Renal cortical epithelial cell (primary cell): ENCODE results near the gene CDK7. TPM values are rescaled to one million over a fixed set of nuclear protein-coding genes. Genes with fewer than 3 reads are reported as not detected.
"Not testable (repeated sequence)": the region's sequence is repeated elsewhere in the genome, so short reads cannot be mapped to it uniquely, and the experiment has no call there.

ENCODE experiments used
- DNase-seq: peaks from one replicate; pipeline ENCODE4 v3.0.0-alpha.2; 2011; ENCODE audit warnings: low read depth
- total RNA-seq: library from RNA; depleted of rRNA; stranded (reverse); fragments of >200 nt; gene quantifications from 2 replicates; pipeline ENCODE4 v1.2.3, GENCODE V29; 2014

The CDK7 gene
- 59.7 and 75.5 TPM in 2 replicates for total RNA-seq

GRCh38 chr5:69234457-69235268 lies at the start of gene CDK7:
Gene CDK7, plus strand, starts transcription at chr5:69234886. Its CDS starts 90 bp downstream, at chr5:69234976.
- peak; percentile 85 for DNase-seq

DNA sequence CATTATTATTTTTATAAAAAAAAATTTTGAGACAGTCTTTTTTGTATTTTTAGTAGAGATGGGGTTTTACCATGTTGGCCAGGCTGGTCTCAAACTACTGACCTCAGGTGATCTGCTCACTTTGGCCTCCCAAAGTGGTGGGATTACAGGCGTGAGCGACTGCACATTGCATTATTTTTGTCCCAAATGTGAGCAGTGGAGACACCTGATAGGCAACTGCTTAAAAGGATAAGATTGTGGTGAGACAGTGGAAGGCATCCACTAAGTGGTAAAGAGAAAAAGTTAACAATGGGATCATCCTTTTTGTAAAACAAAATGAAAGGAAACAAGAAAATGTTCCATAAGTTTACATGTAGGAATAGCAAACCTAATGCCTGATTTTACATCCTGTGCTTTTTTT lies 47.3 kb upstream of the CDK7 start:
- no peak for DNase-seq

DNA sequence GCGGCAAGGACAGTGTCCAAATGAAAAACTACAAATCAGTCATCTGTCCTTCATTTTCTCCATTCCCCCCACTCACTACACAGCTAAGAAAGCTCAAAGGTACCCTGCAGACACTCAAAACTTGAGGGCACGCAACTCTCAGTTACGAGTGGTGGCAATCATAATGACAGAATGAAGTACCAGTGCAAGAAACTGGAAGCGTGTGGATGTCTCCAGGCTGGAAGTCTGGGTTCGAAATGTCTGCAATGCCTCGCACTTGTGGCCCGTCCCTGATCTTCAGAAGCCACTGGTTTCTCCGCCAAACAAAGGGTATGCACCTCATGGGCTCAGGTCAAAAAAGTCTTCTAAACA lies 45.9 kb upstream of the CDK7 start:
- DNase-seq, result no peak

- DNase-seq, result peak; percentile 83
These were observed 45.3 kb upstream of the CDK7 start, which contains the start of gene CENPH for GRCh38 chr5:69189162-69190086. Gene CENPH, plus strand, starts transcription at chr5:69189583. Its CDS starts 52 bp downstream, at chr5:69189635.

DNA sequence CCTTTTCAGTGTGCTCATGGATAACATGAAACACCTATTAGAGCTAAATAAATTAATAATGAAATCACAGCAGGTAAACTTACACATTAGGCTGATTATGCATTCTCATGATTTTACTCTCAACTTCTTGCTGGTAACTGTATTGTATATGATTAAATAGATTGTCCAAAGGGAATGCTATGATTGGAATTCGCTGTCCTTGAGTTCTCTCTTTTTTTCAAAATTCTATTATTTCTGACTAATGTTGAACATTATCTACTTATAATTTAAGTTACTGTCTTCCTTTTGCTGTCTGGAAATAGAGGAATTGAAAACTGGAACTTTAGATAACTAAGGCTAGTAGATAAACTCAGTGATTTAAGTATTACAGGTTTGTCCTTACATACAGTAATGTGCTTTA lies 32.2 kb upstream of the CDK7 start:
- DNase-seq, result no peak

DNA sequence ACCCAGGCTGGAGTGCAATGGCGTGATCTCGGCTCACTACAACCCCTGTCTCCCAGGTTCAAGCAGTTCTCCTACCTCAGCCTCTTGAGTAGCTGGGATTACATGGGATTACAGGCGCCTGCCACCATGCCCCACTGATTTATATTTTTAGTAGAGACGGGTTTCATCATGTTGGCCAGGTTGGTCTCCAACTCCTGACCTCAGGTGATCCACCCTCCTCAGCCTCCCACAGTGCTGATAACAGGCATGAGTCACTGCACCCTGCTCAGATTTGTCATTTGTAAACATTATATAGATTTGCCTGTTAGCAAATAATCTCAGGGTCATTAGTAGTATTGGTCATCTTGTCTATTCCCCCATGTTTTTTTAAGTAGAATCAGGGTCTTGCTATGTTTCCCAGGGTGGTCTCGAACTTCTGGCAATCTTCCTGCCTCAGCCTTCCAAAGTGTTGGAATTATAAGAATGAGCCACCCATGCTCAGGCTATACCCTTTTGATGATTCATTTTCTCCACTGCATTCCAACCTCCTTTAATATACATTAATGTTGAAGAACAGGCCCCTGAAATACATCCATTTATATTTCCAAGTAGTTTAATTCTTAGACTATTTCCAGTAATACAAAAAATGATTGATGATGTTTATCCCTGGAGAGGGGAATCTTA lies 28.0 kb upstream of the CDK7 start:
- DNase-seq, result no peak

DNA sequence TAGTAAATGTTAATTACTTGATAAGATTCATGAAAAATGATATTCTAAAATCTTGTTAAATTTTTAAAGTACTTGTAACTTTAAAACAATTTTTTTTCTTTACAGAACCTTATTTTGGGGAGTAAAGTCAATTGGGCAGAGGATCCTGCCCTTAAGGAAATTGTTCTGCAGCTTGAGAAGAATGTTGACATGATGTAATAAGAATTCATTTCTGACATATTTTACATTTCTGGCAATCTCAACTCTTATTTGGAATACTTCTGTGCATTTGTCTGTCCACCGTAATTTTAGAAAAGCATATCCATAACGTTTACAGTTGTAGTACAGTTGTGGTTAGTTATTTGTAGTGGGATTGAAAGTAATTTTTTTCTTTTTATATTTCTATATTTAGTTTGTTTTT lies 25.1 kb upstream of the CDK7 start:
- DNase-seq, result no peak

- DNase-seq, result no peak
These were observed 23.5 kb upstream of the CDK7 start for GRCh38 chr5:69211200-69211599.

GRCh38 chr5:69212022-69212421 lies 22.7 kb upstream of the CDK7 start:
- DNase-seq, result no peak

- no peak for DNase-seq
These were observed 21.0 kb upstream of the CDK7 start for GRCh38 chr5:69213513-69214215.

- no peak for DNase-seq
These were observed 17.6 kb upstream of the CDK7 start for GRCh38 chr5:69217151-69217511.

- DNase-seq, result peak; percentile 81
These were observed 16.8 kb upstream of the CDK7 start for GRCh38 chr5:69217548-69218526.

DNA sequence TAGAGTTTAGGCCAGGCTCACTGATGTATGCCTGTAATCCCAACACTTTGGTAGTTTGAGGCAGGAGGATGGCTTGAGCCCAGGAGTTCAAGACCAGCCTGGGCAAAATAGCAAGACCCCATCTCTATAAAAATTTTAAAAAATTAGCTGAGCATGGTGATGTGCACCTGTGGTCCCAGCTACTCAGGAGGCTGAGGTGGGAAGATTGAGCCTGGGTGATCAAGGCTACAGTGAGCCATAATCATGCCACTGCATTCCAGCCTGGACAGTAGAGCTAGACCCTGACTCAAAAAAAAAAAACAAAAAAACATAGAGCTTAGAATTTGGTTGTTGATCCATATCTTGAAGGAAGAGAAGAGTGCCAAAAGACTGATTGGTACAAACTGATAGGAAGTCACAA lies 14.7 kb upstream of the CDK7 start:
- no peak for DNase-seq

GRCh38 chr5:69220371-69220770 lies 14.3 kb upstream of the CDK7 start:
- DNase-seq, result not testable (repeated sequence)

DNA sequence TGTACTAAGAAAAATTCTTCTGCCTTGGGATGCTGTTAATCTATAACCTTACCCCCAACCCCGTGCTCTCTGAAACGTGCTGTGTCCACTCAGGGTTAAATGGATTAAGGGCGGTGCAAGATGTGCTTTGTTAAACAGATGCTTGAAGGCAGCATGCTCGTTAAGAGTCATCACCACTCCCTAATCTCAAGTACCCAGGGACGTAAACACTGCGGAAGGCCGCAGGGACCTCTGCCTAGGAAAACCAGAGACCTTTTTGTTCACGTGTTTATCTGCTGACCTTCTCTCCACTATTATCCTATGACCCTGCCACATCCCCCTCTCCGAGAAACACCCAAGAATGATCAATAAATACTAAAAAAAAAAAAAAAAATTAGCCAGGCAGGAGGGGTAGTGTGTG lies 13.9 kb upstream of the CDK7 start:
- not testable (repeated sequence) for DNase-seq

DNA sequence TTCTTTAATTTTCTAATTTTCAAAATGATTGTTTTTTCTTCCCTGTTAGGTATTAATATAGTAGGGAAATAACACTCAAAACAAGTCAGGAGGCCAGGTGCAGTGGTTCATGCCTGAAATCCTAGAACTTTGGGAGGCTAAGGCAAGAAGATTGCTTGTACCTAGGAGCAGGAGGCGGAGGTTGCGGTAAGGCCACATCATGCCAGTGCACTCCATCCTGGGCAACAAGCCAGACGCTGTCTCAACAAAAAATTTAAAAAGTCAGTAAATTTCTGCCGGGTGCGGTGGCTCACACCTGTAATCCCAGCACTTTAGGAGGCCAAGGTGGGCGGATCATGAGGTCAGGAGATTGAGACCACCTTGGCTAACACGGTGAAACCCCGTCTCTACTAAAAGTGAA lies 10.2 kb upstream of the CDK7 start:
- DNase-seq, result no peak

DNA sequence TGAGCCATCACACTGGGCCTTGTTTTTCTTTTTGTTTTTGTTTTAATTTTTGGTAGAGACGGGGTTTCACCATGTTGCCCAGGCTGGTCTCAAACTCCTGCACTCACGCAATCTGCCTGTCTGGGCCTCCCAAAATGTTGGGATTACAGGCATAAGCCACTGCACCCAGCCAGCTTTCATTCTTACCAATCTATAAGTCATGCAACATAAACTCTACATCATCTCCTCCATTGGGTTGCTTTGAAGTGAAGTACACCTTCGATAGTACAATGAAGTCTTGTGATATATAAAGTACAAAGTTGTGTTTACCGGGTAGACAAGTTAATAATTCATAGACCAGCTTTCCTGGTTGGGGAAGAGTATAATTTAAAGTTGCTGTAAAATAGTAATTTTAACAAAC lies 8.8 kb upstream of the CDK7 start:
- no peak for DNase-seq

- DNase-seq, result peak; percentile 57
These were observed 4.5 kb upstream of the CDK7 start for GRCh38 chr5:69230181-69230580.

DNA sequence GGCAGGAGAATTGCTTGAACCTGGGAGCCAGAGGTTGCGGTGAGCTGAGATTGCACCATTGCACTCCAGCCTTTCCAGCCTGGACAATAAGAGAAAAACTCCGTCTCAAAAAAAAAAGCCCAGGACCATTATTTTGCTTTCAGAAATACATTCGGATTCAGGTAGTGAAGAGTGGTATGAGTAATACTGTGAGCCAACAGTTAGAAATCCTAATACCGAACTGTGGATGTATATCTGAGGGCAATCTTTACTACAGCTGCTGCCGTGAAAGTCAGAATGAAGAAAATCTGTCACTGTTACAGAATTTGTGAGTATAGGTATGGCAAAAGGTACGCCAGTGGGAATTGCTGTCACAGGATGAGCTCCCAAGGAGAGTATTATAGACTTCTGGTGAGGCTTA lies 3.4 kb upstream of the CDK7 start:
- DNase-seq, result no peak

DNA sequence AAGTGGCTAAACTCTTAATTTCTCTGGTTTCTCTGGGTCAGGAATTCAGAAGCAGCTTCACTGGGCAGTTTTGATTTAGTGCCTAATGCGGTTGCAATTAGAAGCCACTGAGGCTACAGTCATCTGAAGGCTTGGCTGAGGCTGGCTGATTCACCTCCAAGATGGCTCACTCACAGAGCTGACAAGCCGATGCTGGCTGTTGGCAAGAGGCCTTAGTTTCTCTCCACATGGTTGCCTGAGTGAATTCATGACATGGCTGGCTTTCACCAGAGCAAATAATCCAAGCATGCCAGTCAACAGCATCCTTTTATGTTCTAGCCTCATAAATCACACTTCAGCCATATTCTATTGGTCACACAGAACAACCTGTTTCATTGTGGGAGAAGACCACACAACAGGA lies 2.8 kb upstream of the CDK7 start:
- peak; percentile 92 for DNase-seq

DNA sequence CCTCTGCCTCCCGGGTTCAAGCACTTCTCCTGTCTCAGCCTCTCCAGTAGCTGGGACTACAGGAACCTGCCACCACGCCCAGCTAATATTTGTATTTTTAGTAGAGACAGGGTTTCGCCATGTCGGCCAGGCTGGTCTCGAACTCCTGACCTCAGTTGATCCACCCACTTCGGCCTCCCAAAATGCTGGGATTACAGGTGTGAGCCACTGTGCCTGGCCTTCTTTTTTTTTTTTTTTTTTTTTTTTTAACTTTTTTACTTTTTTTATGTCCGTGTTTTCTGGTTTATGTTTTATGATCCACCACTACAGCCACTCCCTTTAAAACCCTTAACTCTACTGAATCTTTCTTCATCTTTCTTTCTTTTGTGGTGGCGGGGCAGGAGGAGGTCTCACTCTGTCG lies 2.0 kb downstream of the CDK7 start:
- not testable (repeated sequence) for DNase-seq
